Measurements from ENCODE around the gene ANKRD11. TPM values are rescaled to one million over a fixed set of nuclear protein-coding genes. Genes with fewer than 3 reads are reported as not detected.

Gene ANKRD11
- total and polyA plus RNA-seq, 2 donors (not counting 3 experiments of a cell fraction or from before 2014, with no cell fraction given) = 55.8 to 191 TPM

- POLR2A ChIA-PET = no interaction called here
- dilution Hi-C loops (cut with MboI; ENCODE audit: extremely low pct_ligation_motif_present, low sequenced_read_pairs) = no loop called here
These were observed 158.0 kb downstream of the ANKRD11 start for GRCh38 chr16:89332243-89332901.

DNA sequence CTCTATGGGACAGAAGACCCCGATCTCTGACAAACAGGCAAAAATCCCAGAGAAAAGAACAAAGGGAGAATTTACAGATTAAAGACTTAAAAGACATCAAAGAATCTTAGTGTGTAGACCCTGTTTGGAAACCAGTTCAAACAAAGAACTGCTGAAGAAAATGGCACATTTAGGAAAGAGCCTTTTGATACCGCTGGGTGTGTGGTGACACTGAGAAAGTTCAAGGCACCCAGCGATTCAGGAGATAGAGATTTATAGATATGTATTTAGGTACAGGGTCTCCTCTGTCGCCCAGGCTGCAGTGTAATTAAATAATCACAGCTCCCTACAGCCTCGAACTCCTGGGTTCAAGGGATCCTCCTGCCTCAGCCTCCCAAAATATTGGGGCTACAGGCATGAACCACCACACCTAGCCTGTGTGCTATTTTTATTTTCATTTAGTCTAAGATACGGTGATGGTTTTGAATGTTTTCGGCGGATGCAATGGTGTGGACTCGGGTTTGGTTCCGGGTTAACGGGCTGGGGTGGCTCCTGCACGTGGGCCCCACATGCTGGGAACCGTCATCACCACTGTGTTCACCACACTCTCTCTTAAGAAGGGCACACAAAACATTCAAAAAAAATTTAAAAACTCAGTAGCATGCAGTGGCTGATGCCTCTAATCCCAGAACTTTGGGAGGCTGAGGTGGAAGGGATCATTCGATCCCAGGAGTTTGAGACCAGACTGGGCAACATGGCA is 158.8 kb downstream of the ANKRD11 start:
- intact Hi-C loops (cut with micrococcal nuclease) = loop anchor here (2.0 to 5.0 kb wide), 2 partner anchors 81 to 159 kb away; partner anchors contain the start of gene ANKRD11
- FAIRE-seq = no peak
- ChIA-PET POLR2A (no interaction called here), CTCF (interaction anchor here (1.3 to 2.0 kb wide), 2 partner anchors 16 to 157 kb away, joined by 5 read pairs; no protein-coding TSS in a partner anchor)
- Histone ChIP-seq H2AFZ (ENCODE audit: low read depth, low read length) (no peak overlapping the region), H4K20me1 (replicated peaks; ENCODE audit: control insufficient read depth, extremely low read depth, insufficient read depth, low read length) (no peaks in the 10 kb centered on the region), H3K9me1 (replicated peaks; ENCODE audit: control insufficient read depth, extremely low read depth, insufficient read depth, low read length) (no peaks in the 10 kb centered on the region), H3K4me1 (ENCODE audit: control insufficient read depth, extremely low read depth, insufficient read depth, low read length) (peaks cover 68% of the 10 kb centered on the region), H3K27me3 (ENCODE audit: control insufficient read depth in 2 of 2, insufficient read depth in 2 of 2, low read length in 2 of 2) (no peaks in the 10 kb centered on the region), H3K79me2 (ENCODE audit: control insufficient read depth, insufficient read depth, low read length) (peaks cover 91% of the 10 kb centered on the region), H3K4me2 (ENCODE audit: insufficient read depth, low read length) (no peak overlapping the region), H3K36me3 (ENCODE audit: control insufficient read depth in 2 of 2, extremely low read depth in 1 of 2, insufficient read depth in 2 of 2, low read length in 2 of 2) (no peaks in the 10 kb centered on the region), H3K9ac (replicated peaks; ENCODE audit: extremely low read depth, insufficient read depth, low read length) (no peak overlapping the region), H3K27ac (ENCODE audit: insufficient read depth, low read depth, low read length) (no peak overlapping the region), H3K4me3 (replicated peaks in 1 of 3; ENCODE audit: insufficient read depth in 1 of 3, low read depth in 1 of 3, low read length in 3 of 3) (no peak overlapping the region), H3K9me3 (replicated peaks; ENCODE audit: control insufficient read depth, insufficient read depth, low read length) (no peaks in the 10 kb centered on the region)
- TF ChIP-seq POLR2AphosphoS5 (IDR thresholded peaks at IDR 0.05; ENCODE audit: insufficient read depth, low read depth, low read length) = no peak
- TF ChIP-seq MYC (IDR thresholded peaks at IDR 0.05; ENCODE audit: low read depth, low read length) = no peak
- TF ChIP-seq, protein P1, sequence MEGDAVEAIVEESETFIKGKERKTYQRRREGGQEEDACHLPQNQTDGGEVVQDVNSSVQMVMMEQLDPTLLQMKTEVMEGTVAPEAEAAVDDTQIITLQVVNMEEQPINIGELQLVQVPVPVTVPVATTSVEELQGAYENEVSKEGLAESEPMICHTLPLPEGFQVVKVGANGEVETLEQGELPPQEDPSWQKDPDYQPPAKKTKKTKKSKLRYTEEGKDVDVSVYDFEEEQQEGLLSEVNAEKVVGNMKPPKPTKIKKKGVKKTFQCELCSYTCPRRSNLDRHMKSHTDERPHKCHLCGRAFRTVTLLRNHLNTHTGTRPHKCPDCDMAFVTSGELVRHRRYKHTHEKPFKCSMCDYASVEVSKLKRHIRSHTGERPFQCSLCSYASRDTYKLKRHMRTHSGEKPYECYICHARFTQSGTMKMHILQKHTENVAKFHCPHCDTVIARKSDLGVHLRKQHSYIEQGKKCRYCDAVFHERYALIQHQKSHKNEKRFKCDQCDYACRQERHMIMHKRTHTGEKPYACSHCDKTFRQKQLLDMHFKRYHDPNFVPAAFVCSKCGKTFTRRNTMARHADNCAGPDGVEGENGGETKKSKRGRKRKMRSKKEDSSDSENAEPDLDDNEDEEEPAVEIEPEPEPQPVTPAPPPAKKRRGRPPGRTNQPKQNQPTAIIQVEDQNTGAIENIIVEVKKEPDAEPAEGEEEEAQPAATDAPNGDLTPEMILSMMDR (IDR thresholded peaks at IDR 0.05; ENCODE audit: extremely low read depth in 1 of 2, insufficient read depth in 1 of 2, low read depth in 1 of 2, low read length in 2 of 2) = no peak
- TF ChIP-seq JUN (IDR thresholded peaks at IDR 0.05; ENCODE audit: borderline replicate concordance, insufficient read depth, insufficient read length, low read depth) = no peak
- no peak for TF ChIP-seq EZH2 (IDR thresholded peaks at IDR 0.05; ENCODE audit: borderline replicate concordance, low read depth, low read length, severe bottlenecking)
- no peak for TF ChIP-seq FOS (IDR thresholded peaks at IDR 0.05; ENCODE audit: borderline replicate concordance, insufficient read depth, low read length)
- TF ChIP-seq GATA2 (IDR thresholded peaks at IDR 0.05; ENCODE audit: insufficient read depth, insufficient read length, low read depth, low read length) = no peak
- TF ChIP-seq POLR2A (IDR thresholded peaks at IDR 0.05; ENCODE audit: low read depth, low read length) = no peak
- TF ChIP-seq, protein P2, sequence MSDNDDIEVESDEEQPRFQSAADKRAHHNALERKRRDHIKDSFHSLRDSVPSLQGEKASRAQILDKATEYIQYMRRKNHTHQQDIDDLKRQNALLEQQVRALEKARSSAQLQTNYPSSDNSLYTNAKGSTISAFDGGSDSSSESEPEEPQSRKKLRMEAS (IDR thresholded peaks at IDR 0.05; ENCODE audit: insufficient read depth, insufficient read length) = no peak
- no peak for DNase-seq (ENCODE audit: low read depth, low spot score)
- dilution Hi-C loops (cut with MboI; ENCODE audit: extremely low pct_ligation_motif_present, low sequenced_read_pairs) = no loop called here
- no TSS peak for BruUV-seq (replicated peaks)

More at GRCh38 chr16:89332243-89332901, 158.0 kb downstream of the ANKRD11 start:
- Histone ChIP-seq H3K9me1 (replicated peaks; ENCODE audit: control insufficient read depth, extremely low read depth, insufficient read depth, low read length) (no peaks in the 10 kb centered on the region), H3K9ac (replicated peaks; ENCODE audit: extremely low read depth, insufficient read depth, low read length) (no peak overlapping the region), H3K36me3 (ENCODE audit: control insufficient read depth in 2 of 2, extremely low read depth in 1 of 2, insufficient read depth in 2 of 2, low read length in 2 of 2) (no peaks in the 10 kb centered on the region), H3K4me2 (ENCODE audit: insufficient read depth, low read length) (no peak overlapping the region), H3K79me2 (ENCODE audit: control insufficient read depth, insufficient read depth, low read length) (peaks cover 90% of the 10 kb centered on the region), H3K27me3 (ENCODE audit: control insufficient read depth in 2 of 2, insufficient read depth in 2 of 2, low read length in 2 of 2) (no peaks in the 10 kb centered on the region), H3K4me1 (ENCODE audit: control insufficient read depth, extremely low read depth, insufficient read depth, low read length) (peaks cover 60% of the 10 kb centered on the region), H2AFZ (ENCODE audit: low read depth, low read length) (no peak overlapping the region), H3K9me3 (replicated peaks; ENCODE audit: control insufficient read depth, insufficient read depth, low read length) (no peaks in the 10 kb centered on the region), H3K27ac (ENCODE audit: insufficient read depth, low read depth, low read length) (no peak overlapping the region), H3K4me3 (replicated peaks in 1 of 3; ENCODE audit: insufficient read depth in 1 of 3, low read depth in 1 of 3, low read length in 3 of 3) (no peak overlapping the region), H4K20me1 (replicated peaks; ENCODE audit: control insufficient read depth, extremely low read depth, insufficient read depth, low read length) (no peaks in the 10 kb centered on the region)
- CTCF ChIA-PET = interaction anchor here (0.9 to 2.0 kb wide), 6 partner anchors 10 to 176 kb away, joined by 3 to 6 read pairs (median 4); partner anchors contain the start of gene SPG7
- TF ChIP-seq, protein P2 (IDR thresholded peaks at IDR 0.05; ENCODE audit: insufficient read depth, insufficient read length) = no peak
- intact Hi-C loops (cut with micrococcal nuclease) = loop anchor here (5.0 kb wide), 1 partner anchor 80 kb away; no protein-coding TSS in a partner anchor
- DNase-seq (ENCODE audit: low read depth, low spot score) (no peak), FAIRE-seq (no peak)
- no TSS peak for BruUV-seq (replicated peaks)
